T-helper 2 cell treated with Interferon-gamma antibody and Interleukin-4, amounts not matched to agents 5 μg/mL and 100 μg/mL, for 36 hours (primary cell): ENCODE measurements around the gene LRRC25.
A peak's percentile ranks its signal among the peaks of the same experiment; 100 is the strongest.
"Not testable (repeated sequence)": the region's sequence is repeated elsewhere in the genome, so short reads cannot be mapped to it uniquely, and the experiment has no call there.

Source experiments
- DNase-seq: peaks from one replicate; pipeline ENCODE4 v3.0.0; 2021; ENCODE audit warnings: low spot score
- H3K27ac Mint-ChIP-seq: one replicate; pipeline ENCODE4 v1.8.0; 2021; ENCODE audit warnings: mild to moderate bottlenecking, mixed read lengths
- H3K27me3 Mint-ChIP-seq: one replicate; pipeline ENCODE4 v1.8.0; 2021; ENCODE audit warnings: low read depth, mixed read lengths
- H3K36me3 Mint-ChIP-seq: one replicate; pipeline ENCODE4 v1.8.0; 2021; ENCODE audit warnings: low read depth, mixed read lengths
- H3K4me1 Mint-ChIP-seq: one replicate; pipeline ENCODE4 v1.8.0; 2021; ENCODE audit warnings: low read depth, mixed read lengths
- H3K4me3 Mint-ChIP-seq: one replicate; pipeline ENCODE4 v1.8.0; 2022; ENCODE audit warnings: mild to moderate bottlenecking, moderate library complexity, mixed read lengths
- H3K9me3 Mint-ChIP-seq: one replicate; pipeline ENCODE4 v1.8.0; 2021; ENCODE audit warnings: mixed read lengths

Gene LRRC25

DNA sequence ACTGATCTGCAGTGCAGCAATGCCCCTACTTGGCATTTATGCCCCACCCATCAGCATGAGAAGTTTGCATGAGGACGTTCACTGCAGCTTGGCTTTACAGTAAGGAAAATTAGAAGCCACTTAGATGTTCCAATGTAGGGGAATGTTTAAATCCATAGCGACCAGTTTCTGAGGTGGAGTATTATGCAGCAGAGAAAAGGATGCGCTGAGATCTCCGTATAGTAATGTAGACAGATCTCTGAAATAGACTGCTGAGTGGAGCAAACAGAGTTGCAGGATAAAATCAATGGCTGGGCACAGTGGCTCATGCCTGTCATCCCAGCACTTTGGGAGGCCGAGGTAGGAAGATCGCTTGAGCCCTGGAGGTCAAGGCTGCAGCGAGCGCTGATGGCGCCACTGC lies 46.9 kb downstream of the LRRC25 start:
- Mint-ChIP-seq H3K4me3 (no peak overlapping the region), H3K9me3 (no peaks in the 10 kb centered on the region)

DNA sequence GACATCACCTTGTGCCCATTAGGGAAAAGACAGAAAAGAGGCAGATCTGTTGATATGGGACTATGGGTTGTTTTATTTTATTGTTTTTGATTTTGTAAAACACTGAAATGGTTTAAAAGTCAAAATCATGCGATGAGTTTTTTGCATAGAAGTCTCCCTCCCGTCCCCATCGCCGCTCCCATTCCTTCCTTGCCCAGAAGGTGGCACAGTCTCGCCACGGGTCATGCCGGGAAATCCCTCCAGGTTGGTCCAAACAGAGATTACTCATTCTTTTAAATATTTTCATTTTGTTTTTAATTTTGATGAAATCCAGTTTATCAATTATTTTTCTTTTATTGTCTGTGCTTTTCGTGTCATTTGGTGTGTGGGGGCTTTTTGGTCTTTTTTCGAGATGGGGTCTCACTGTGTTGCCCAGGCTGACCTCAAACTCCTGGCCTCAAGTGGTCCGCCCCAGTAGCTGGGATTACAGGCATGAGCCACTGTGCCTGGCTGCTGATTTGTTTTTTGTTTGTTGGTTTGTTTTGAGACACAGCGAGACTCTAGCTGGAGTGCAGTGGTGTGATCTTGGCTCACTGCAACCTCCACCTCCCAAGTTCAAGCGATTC lies 47.8 kb downstream of the LRRC25 start:
- H3K27ac Mint-ChIP-seq, result no peak overlapping the region
- no peaks in the 10 kb centered on the region for H3K27me3 Mint-ChIP-seq
- no peak overlapping the region for H3K4me3 Mint-ChIP-seq
- no peak for DNase-seq
- peaks cover 2% of the 10 kb centered on the region for H3K4me1 Mint-ChIP-seq
- H3K9me3 Mint-ChIP-seq, result no peaks in the 10 kb centered on the region
- H3K36me3 Mint-ChIP-seq, result peaks cover 12% of the 10 kb centered on the region

More for the DNA sequence above, 46.9 kb downstream of the LRRC25 start:
- no peak for DNase-seq
- Mint-ChIP-seq H3K27ac (no peak overlapping the region), H3K36me3 (peaks cover 15% of the 10 kb centered on the region), H3K4me1 (peaks cover 2% of the 10 kb centered on the region), H3K27me3 (no peaks in the 10 kb centered on the region)

DNA sequence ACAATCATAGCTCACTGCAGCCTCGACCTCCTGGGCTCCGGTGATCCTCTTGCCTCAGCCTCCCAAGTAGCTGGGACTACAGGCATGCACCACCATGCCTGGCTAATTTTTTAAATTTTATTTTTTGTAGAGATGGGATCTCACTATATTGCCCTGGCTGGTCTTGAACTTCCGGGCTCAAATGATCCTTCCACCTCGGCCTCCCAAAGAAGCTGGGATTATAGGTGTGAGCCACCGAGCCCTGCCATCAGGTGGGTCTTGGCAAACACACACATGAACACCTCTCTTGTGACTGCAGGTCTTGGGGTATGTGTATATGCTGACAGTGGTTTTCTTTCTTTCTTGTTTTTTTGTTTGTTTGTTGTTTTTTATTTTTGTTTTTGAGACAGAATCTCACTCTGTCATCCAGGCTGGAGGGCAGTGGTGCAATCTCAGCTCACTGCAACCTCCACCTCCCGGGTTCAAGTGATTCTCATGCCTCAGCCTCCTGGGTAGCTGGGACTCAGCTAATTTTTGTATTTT lies 48.5 kb downstream of the LRRC25 start:
- H3K4me3 Mint-ChIP-seq, H3K27me3 Mint-ChIP-seq, DNase-seq, H3K27ac Mint-ChIP-seq, H3K9me3 Mint-ChIP-seq, H3K4me1 Mint-ChIP-seq: not testable (repeated sequence)
- H3K36me3 Mint-ChIP-seq, result peaks cover 15% of the 10 kb centered on the region

DNA sequence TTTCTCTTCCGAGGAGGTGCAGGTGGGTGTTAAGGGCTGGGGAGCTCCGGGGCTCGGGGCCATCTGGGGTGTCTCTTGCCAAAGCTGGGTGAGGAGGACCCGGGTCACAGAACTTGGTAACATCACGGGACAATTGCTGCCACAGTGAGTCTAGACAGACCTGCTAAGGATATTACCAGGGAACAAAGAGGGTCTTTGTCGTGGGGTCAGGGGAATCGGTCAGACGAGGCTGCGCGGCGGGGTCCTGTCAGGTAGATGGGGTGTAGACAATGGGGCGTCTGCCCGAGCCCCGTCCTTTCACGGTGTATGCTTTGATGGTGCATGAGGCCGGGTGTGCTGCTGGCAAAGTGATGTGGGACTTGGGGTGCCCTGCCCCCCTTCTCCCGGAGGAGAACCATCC lies 49.3 kb downstream of the LRRC25 start:
- peaks cover 18% of the 10 kb centered on the region for H3K36me3 Mint-ChIP-seq
- H3K9me3 Mint-ChIP-seq, result no peaks in the 10 kb centered on the region
- H3K4me3 Mint-ChIP-seq, result no peak overlapping the region

DNA sequence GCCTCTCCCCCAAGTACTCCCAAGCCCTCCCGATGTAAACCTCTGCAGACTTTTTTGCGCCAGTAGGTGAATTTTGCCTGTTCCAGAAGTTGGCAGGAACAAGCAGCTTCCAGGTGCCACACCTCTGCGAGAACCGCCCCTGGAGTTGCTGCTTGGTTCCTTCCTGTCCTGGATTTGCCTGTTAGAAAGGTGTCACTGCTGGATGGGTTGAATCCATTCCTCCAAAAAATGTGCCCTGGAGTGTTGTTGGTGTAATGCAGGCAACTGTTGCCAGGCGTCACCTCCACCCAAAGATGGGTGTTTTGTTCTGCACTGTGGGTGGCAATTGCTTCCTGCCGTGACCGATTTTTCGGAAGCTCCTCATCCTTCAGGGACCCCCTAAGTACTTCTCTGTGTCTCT lies 51.3 kb downstream of the LRRC25 start:
- Mint-ChIP-seq H3K4me3 (no peak overlapping the region), H3K9me3 (no peaks in the 10 kb centered on the region), H3K4me1 (peaks cover 5% of the 10 kb centered on the region), H3K27ac (peak overlapping the region; percentile 1), H3K27me3 (no peaks in the 10 kb centered on the region), H3K36me3 (peaks cover 19% of the 10 kb centered on the region)
- no peak for DNase-seq

More for the DNA sequence above, 49.3 kb downstream of the LRRC25 start:
- DNase-seq, result no peak
- Mint-ChIP-seq H3K4me1 (peaks cover 2% of the 10 kb centered on the region), H3K27me3 (no peaks in the 10 kb centered on the region), H3K27ac (no peak overlapping the region)

DNA sequence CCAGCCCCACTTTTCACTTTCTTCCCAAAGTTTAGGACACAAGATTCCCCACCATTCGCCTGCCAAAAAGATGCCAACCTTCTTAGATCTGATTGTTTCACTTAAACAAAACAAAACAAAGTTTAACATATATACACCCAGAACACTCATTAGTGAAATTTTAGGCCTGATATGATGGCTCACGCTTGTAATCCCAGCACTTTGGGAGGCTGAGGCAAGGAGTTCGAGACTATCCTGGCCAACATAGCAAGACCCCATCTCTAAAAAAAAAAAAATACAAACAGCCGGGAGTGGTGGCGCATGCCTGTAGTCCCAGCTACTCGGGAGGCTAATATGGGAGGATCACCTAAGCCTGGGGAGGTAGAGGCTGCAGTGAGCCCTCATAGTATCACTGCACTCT lies 52.1 kb downstream of the LRRC25 start:
- Mint-ChIP-seq H3K36me3 (peaks cover 16% of the 10 kb centered on the region), H3K27me3 (no peaks in the 10 kb centered on the region), H3K9me3 (no peaks in the 10 kb centered on the region), H3K4me3 (no peak overlapping the region), H3K27ac (no peak overlapping the region), H3K4me1 (peaks cover 5% of the 10 kb centered on the region)
- DNase-seq, result no peak

DNA sequence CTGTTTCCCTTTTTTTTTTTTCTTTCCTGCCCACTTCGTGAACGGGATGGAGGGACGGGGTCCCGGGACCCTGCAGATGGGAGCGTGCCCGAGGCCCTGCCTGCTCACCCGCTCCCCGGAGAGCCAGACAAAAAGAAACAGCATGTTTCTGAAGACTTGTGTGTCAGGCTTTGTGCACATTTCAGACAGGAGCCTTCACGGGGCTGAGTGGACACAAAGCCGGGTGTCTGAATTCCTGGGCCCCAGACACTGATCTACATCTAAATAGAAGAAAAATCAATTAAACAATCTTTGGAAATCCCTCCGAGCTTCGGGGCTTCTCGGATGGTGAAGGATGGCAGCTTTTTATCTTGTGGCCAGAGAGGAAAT lies 52.9 kb downstream of the LRRC25 start:
- DNase-seq, result no peak
- H3K9me3 Mint-ChIP-seq, result no peaks in the 10 kb centered on the region
- H3K4me1 Mint-ChIP-seq, result peaks cover 7% of the 10 kb centered on the region
- H3K36me3 Mint-ChIP-seq, result peaks cover 14% of the 10 kb centered on the region
- no peak overlapping the region for H3K4me3 Mint-ChIP-seq
- no peak overlapping the region for H3K27ac Mint-ChIP-seq
- H3K27me3 Mint-ChIP-seq, result no peaks in the 10 kb centered on the region

DNA sequence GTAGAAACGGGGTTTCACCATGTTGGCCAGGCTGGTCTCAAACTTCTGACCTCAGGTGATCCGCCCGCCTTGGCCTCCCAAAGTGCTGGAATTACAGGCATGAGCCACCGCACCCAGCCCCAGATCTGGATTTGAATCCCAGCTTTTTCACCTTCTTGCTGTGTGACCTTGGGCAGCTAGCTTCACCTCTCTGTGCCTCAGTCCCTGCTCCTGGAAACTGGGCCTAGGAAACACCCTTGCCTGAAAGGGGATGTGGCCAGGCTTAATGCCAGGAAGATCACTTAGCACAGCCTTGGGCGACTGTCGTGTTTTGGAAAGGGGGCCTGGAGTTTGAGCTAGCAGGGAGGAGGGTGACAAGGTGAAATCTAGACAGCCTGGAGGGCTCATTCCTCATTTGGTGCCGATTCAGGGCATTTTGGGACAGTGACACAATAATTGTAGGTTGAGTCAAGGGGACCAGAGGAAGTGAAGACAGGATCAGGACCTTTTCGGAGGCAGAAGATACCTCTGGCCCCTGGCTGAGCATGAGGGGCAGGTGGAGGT lies 55.3 kb downstream of the LRRC25 start:
- Mint-ChIP-seq H3K4me3 (no peak overlapping the region), H3K36me3 (peaks cover 9% of the 10 kb centered on the region), H3K27ac (no peak overlapping the region), H3K4me1 (peaks cover 8% of the 10 kb centered on the region), H3K27me3 (no peaks in the 10 kb centered on the region), H3K9me3 (no peaks in the 10 kb centered on the region)
- DNase-seq, result no peak
